GM12878 (cell line): ENCODE data around the gene ZAR1L. TPM values are rescaled to one million over a fixed set of nuclear protein-coding genes. Genes with fewer than 3 reads are reported as not detected.

Experiments
- ATAC-seq: fragments of 200-7000 bp; cut with Tn5 transposase; 3 replicates; pipeline ENCODE4 v1.9.1; 2020; ENCODE audit warnings: mild to moderate bottlenecking, moderate library complexity
- BruUV-seq: library from RNA; stranded (reverse); fragments of 400-500 nt; replicated peaks from 2 replicates; lab custom pipeline; 2021; lab: Mats Ljungman, UMichigan
- CTCF ChIA-PET: fragments of 300-600 bp; sonication (Branson Sonifier 250); formaldehyde crosslinking; extraction: SDS; loops from one replicate; lab custom pipeline; 2021; ENCODE audit warnings: inconsistent platforms; lab: Yijun Ruan, JAX
- POLR2A ChIA-PET: fragments of 350-600 bp; formaldehyde crosslinking; extraction: SDS; loops from one replicate; lab custom pipeline; 2021; ENCODE audit warnings: inconsistent platforms; lab: Charles Lee
- RAD21 ChIA-PET: fragments of 300-600 bp; sonication (Branson Sonifier 250); formaldehyde crosslinking; loops from one replicate; lab custom pipeline; 2023; ENCODE audit warnings: antibody characterized with exemption; ENCODE audit not compliant: unreplicated experiment; lab: Charles Lee
- SMC1A ChIA-PET: fragments of 300-600 bp; sonication (Branson Sonifier 250); formaldehyde crosslinking; loops from one replicate; lab custom pipeline; 2023; ENCODE audit not compliant: unreplicated experiment, uncharacterized antibody; lab: Charles Lee
- DNase-seq: peaks from one replicate; pipeline ENCODE4 v3.0.0-alpha.2; 2011; ENCODE audit warnings: low read depth, low spot score
- FAIRE-seq: peaks from 3 replicates; lab custom pipeline; 2011; peaks lifted over from hg19 to GRCh38; lab: Jason Lieb, UNC
- H2AFZ ChIP-seq: 2 replicates; pipeline ENCODE4 v1.6.0; 2011; ENCODE audit warnings: low read depth, low read length, control low read depth; ENCODE audit not compliant: control insufficient read depth
- H3K27ac ChIP-seq: 2 replicates; pipeline ENCODE4 v1.5.1; 2011; ENCODE audit warnings: control low read depth; ENCODE audit not compliant: control insufficient read depth, insufficient read depth
- H3K27me3 ChIP-seq, 2 experiments: replicated peaks in 1 of 2; 2 replicates each; pipeline versions ENCODE4 v1.6.0 to v1.6.1; 2011; ENCODE audit warnings: low read length in 1 of 2; ENCODE audit not compliant: control insufficient read depth in 2 of 2, insufficient read depth in 2 of 2
- H3K36me3 ChIP-seq, 2 experiments: 2 replicates each; pipeline ENCODE4 v1.5.1; 2011; ENCODE audit warnings: low read length in 1 of 2; ENCODE audit not compliant: control insufficient read depth in 2 of 2, insufficient read depth in 2 of 2
- H3K4me1 ChIP-seq: 2 replicates; pipeline ENCODE4 v1.6.1; 2011; ENCODE audit warnings: mild to moderate bottlenecking, low read length, moderate library complexity, mixed read lengths; ENCODE audit not compliant: control insufficient read depth, insufficient read depth
- H3K4me2 ChIP-seq: 2 replicates; pipeline ENCODE4 v1.6.0; 2011; ENCODE audit warnings: control low read depth; ENCODE audit not compliant: control insufficient read depth, insufficient read depth
- H3K4me3 ChIP-seq: fragments of 200-600 bp; sonication (generic); 2 replicates; pipeline ENCODE4 v1.5.1; 2016
- H3K79me2 ChIP-seq: 2 replicates; pipeline ENCODE4 v1.6.0; 2011; ENCODE audit warnings: low read length; ENCODE audit not compliant: control insufficient read depth, insufficient read depth
- H3K9ac ChIP-seq: 2 replicates; pipeline ENCODE4 v1.8.0; 2011; ENCODE audit warnings: low read length, control low read depth, mixed read lengths; ENCODE audit not compliant: control insufficient read depth, insufficient read depth
- H3K9me3 ChIP-seq: replicated peaks from 3 replicates; pipeline ENCODE4 v1.5.1; 2011; ENCODE audit warnings: mild to moderate bottlenecking, low read length; ENCODE audit not compliant: control insufficient read depth, insufficient read depth
- H4K20me1 ChIP-seq: 2 replicates; pipeline ENCODE4 v1.6.0; 2011; ENCODE audit not compliant: control insufficient read depth, insufficient read depth
- BHLHE40 ChIP-seq, 2 experiments: fragments of 450-650 bp in 1 of 2; IDR thresholded peaks; 2 replicates each; pipeline ENCODE4 v1.6.1; 2011 to 2017; ENCODE audit warnings: low read depth in 2 of 2, borderline replicate concordance in 1 of 2, improper control_type of control experiment in 1 of 2, low read length in 1 of 2, mild to moderate bottlenecking in 1 of 2
- CBFB ChIP-seq: IDR thresholded peaks from 2 replicates; pipeline ENCODE4 v1.6.1; 2016; ENCODE audit warnings: antibody characterized with exemption, low read depth
- ESRRA ChIP-seq: IDR thresholded peaks from 2 replicates; pipeline ENCODE4 v1.6.1; 2012; ENCODE audit warnings: mild to moderate bottlenecking, low read length, improper control_type of control experiment
- FOXM1 ChIP-seq: IDR thresholded peaks from 2 replicates; pipeline ENCODE4 v1.6.1; 2012; ENCODE audit warnings: low read depth, mild to moderate bottlenecking, inconsistent platforms, low read length, moderate library complexity
- IRF3 ChIP-seq: fragments of 450-650 bp; IDR thresholded peaks from 2 replicates; pipeline ENCODE4 v1.6.1; 2014; ENCODE audit warnings: mild to moderate bottlenecking
- KLF5 ChIP-seq: fragments of 450-650 bp; IDR thresholded peaks from 2 replicates; pipeline ENCODE4 v1.6.1; 2014; ENCODE audit warnings: mild to moderate bottlenecking; ENCODE audit not compliant: partially characterized antibody
- POLR2AphosphoS5 ChIP-seq: IDR thresholded peaks from 2 replicates; pipeline ENCODE4 v1.6.1; 2011; ENCODE audit warnings: mild to moderate bottlenecking, low read length, inconsistent platforms
- RB1 ChIP-seq: fragments of 450-650 bp; formaldehyde crosslinking; IDR thresholded peaks from 2 replicates; pipeline ENCODE4 v1.6.1; 2017; ENCODE audit warnings: mild to moderate bottlenecking, borderline replicate concordance
- SREBF2 ChIP-seq: IDR thresholded peaks from 2 replicates; pipeline ENCODE4 v1.6.1; 2012; ENCODE audit warnings: mild to moderate bottlenecking, low read length
- YBX1 ChIP-seq: fragments of 450-650 bp; IDR thresholded peaks from 2 replicates; pipeline ENCODE4 v1.6.1; 2016; ENCODE audit warnings: antibody characterized with exemption
- WGBS: methylation state at CpG from one replicate; pipeline ENCODE4 v1.1.6; 2016; ENCODE audit warnings: low lambda C conversion rate; ENCODE audit not compliant: insufficient replicate concordance, insufficient coverage; ENCODE audit errors: missing lambda C conversion rate; 5-methylcytosine and 5-hydroxymethylcytosine counted together
- in situ Hi-C: fragments of 300-500 bp; cut with MboI; formaldehyde crosslinking; loops from 9 replicates; pipeline ENCODE4 v1.14.3; 2018; ENCODE audit warnings: mixed read lengths
- intact Hi-C: fragments of 100-400 bp; cut with micrococcal nuclease; formaldehyde crosslinking; loops from one replicate; pipeline ENCODE4 v1.14.2; 2022; ENCODE audit not compliant: unreplicated experiment
- polyA plus RNA-seq, 11 experiments: library from polyadenylated mRNA; depleted of rRNA in 4 of 11; unstranded in 6 of 11; stranded (reverse) in 5 of 11; fragments of >200 nt; fragmentation: Nextera tagmentation in 4 of 11; fragmentation: Illumina TruSeq in 1 of 11; extraction: Ambion mirVana in 4 of 11; extraction: Trizol in 1 of 11; gene quantifications; 1 replicate in 1 of 11; 2 replicates in 10 of 11; pipeline versions ENCODE4 v1.2.1 to v1.2.3, GENCODE V29; 2011 to 2016; ENCODE audit warnings: inconsistent platforms in 2 of 11, missing spikeins in 2 of 11, low read depth in 1 of 11
- total RNA-seq, 4 experiments: library from RNA; depleted of rRNA in 3 of 4; stranded (reverse); fragments of >200 nt in 3 of 4; fragmentation: Illumina TruSeq in 1 of 4; extraction: Trizol in 1 of 4; gene quantifications; 2 replicates each; pipeline versions ENCODE4 v1.2.1 to v1.2.3, GENCODE V29; 2013 to 2021
- TF ChIP-seq, protein P1 (sequence below): fragments of 450-650 bp; IDR thresholded peaks from 2 replicates; pipeline ENCODE4 v1.6.1; 2016; ENCODE audit warnings: mild to moderate bottlenecking

ZAR1L gene
- total and polyA plus RNA-seq, 10 of the 15 experiments (the other 5 are each of a cell fraction or from before 2014, with no cell fraction given): 0.05 to 0.34 (median 0.17) TPM; not detected in 6

DNA sequence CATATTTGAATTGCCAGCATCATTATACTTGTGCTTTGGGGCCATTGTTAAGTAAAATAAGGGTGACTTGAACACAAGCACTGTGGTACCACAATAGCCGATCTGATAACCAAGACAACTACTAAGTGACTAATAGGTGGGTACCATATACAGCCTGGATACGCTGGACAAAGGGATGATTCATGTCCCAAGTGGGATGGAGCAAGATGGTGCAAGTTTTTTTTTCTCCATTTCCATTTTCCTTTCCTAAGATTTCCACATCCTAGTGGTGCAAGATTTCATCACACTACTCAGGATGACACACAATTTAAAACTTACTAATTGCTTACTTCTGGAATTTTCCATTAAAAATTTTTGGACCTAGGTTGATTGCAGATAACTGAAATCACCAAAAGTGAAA, 15.3 kb upstream of the ZAR1L start:
- ATAC-seq (no peak), FAIRE-seq (no peak), DNase-seq (no peak)
- ChIA-PET CTCF (interaction anchor here (1.0 kb wide), 1 partner anchor 14 kb away, joined by 3 read pairs; no protein-coding TSS in a partner anchor), RAD21 (no interaction called here), POLR2A (interaction anchor here (0.7 kb wide), 1 partner anchor 716 kb away, joined by 3 read pairs; no protein-coding TSS in a partner anchor), SMC1A (no interaction called here)
- TF ChIP-seq FOXM1 (no peak), SREBF2 (no peak), YBX1 (no peak), KLF5 (no peak), POLR2AphosphoS5 (no peak), BHLHE40 (IDR thresholded peaks at IDR 0.05; ENCODE audit: borderline replicate concordance in 1 of 2, low read depth in 2 of 2, low read length in 1 of 2) (no peak), CBFB (no peak), ESRRA (no peak), RB1 (no peak), IRF3 (no peak)
- TF ChIP-seq, protein P1, sequence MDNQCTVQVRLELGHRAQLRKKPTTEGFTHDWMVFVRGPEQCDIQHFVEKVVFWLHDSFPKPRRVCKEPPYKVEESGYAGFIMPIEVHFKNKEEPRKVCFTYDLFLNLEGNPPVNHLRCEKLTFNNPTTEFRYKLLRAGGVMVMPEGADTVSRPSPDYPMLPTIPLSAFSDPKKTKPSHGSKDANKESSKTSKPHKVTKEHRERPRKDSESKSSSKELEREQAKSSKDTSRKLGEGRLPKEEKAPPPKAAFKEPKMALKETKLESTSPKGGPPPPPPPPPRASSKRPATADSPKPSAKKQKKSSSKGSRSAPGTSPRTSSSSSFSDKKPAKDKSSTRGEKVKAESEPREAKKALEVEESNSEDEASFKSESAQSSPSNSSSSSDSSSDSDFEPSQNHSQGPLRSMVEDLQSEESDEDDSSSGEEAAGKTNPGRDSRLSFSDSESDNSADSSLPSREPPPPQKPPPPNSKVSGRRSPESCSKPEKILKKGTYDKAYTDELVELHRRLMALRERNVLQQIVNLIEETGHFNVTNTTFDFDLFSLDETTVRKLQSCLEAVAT: no peak
- WGBS: 100% methylated on average over 2 of the region's 2 CpGs
- Histone ChIP-seq H3K4me2 (no peak overlapping the region), H3K4me3 (no peak overlapping the region), H3K79me2 (no peaks in the 10 kb centered on the region), H4K20me1 (no peaks in the 10 kb centered on the region), H3K27me3 (no peaks in the 10 kb centered on the region), H3K36me3 (peaks cover 0 to 12% of the 10 kb centered on the region in 2 experiments; a peak in 2 of 4 replicates), H2AFZ (no peak overlapping the region), H3K27ac (no peak overlapping the region), H3K4me1 (no peaks in the 10 kb centered on the region), H3K9me3 (no peaks in the 10 kb centered on the region), H3K9ac (no peak overlapping the region)
- in situ Hi-C loops (no loop called here), intact Hi-C loops (no loop called here)
- BruUV-seq: no TSS peak
